ENCODE measurements around the gene CTRB1. TPM values are rescaled to one million over a fixed set of nuclear protein-coding genes. Genes with fewer than 3 reads are reported as not detected.
A peak's percentile ranks its signal among the peaks of the same experiment; 100 is the strongest.

CTRB1 gene
- total RNA-seq, 1 donor, result not detected

DNA sequence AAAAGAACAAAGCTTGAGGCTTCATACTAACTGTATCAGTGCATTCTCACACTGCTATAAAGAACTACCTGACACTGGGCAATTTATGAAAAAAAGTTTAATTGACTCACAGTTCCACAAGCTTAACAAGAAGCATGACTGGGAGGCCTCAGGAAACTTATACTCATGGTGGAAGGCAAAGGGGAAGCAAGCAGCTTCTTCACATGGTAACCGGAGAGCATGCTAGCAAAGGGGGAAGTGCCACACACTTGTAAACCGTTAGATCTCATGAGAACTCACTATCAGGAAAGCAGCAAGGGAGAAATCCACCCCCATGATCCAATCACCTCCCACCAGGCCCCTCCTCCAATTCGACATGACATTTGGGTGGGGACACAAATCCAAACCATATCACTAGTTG lies 37.2 kb upstream of the CTRB1 start:
- no peak for TF ChIP-seq CTCF (IDR thresholded peaks at IDR 0.05; ENCODE audit: insufficient read depth, low read length)
- no peak overlapping the region for H3K4me3 ChIP-seq (ENCODE audit: low read depth, low read length)
- no peak for DNase-seq (ENCODE audit: low read depth)

DNA sequence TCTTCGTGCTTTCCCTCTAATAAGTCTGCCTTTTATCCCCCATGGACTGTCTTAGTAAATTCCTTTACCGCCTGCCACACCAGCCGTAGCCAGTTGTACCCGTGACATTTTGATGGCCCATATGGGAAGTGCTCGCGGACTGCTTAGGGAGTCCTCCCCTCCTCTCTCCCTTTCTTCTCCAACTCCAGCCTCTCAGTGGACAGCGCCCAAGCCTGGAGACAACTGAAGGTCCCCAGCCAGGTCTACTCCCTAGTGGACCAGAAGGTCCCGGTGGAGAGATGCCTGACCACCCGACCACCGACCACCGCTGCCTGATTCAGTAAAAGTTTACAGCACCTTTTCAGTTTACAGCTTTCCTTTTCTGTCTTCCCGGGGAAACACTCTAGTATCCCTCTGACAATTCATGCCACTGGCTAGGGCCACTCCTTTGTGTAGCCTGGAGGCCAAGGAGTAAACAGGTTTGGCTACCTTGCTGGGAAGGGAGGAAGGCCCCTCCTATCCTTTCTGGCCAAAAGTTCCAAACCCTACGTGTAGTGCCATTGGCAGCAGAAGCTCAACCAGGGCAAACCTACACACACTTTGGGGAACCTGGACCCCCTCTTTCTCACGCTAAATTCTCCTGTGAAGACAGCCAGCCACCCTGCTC lies 29.8 kb upstream of the CTRB1 start:
- no peak for TF ChIP-seq CTCF (IDR thresholded peaks at IDR 0.05; ENCODE audit: insufficient read depth, low read length)
- no peak for DNase-seq (ENCODE audit: low read depth)
- no peak overlapping the region for H3K4me3 ChIP-seq (ENCODE audit: low read depth, low read length)

GRCh38 chr16:75189638-75190245 lies 29.0 kb upstream of the CTRB1 start:
- H3K4me3 ChIP-seq (ENCODE audit: low read depth, low read length), result no peak overlapping the region
- TF ChIP-seq CTCF (IDR thresholded peaks at IDR 0.05; ENCODE audit: insufficient read depth, low read length), result no peak
- no peak for DNase-seq (ENCODE audit: low read depth)

GRCh38 chr16:75192606-75193264 lies 26.1 kb upstream of the CTRB1 start:
- no peak for DNase-seq (ENCODE audit: low read depth)
- H3K4me3 ChIP-seq (ENCODE audit: low read depth, low read length), result no peak overlapping the region
- TF ChIP-seq CTCF (IDR thresholded peaks at IDR 0.05; ENCODE audit: insufficient read depth, low read length), result no peak

- TF ChIP-seq CTCF (IDR thresholded peaks at IDR 0.05; ENCODE audit: insufficient read depth, low read length), result no peak
- H3K4me3 ChIP-seq (ENCODE audit: low read depth, low read length), result no peak overlapping the region
- DNase-seq (ENCODE audit: low read depth), result peak; percentile 8
Measured at GRCh38 chr16:75193265-75193650, 25.5 kb upstream of the CTRB1 start.

DNA sequence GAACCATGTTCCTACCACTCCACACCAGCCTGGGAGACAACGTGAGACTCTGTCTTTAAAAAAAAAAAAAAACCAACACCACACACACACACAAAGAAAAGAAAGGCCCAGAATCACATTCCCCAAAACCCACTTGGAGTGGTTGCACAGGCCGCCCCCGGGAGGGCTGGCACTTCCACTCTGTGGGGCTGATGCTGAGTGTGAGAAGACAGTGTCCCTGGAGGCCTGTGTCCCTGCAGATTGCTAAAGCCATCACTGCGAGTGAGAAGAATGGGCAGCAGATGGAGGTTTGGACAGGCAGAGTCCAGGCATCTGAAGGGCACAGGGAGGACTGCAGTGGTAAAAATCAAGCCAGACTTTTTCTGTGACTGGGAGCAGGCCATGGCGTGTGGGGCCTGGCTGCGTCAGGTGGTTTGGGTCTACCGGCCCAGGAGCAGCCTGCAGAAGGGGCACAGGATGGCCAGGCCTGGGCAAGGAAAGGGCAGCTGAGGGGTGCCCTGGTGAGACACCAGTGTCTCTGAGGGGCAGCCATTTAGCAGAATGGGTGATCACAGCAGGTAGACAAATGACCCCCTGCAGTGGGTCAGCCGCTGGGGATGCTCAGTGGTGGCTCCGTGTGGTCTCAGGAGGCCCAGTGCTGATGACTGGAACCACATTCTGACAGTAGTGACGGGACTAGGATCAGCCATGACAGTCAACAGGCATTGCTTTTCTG lies 24.9 kb upstream of the CTRB1 start:
- no peak for TF ChIP-seq CTCF (IDR thresholded peaks at IDR 0.05; ENCODE audit: insufficient read depth, low read length)
- DNase-seq (ENCODE audit: low read depth), result no peak
- no peak overlapping the region for H3K4me3 ChIP-seq (ENCODE audit: low read depth, low read length)
